Medulla oblongata (tissue), 1 donor: ENCODE results near the gene GPR137B.
A peak's percentile ranks its signal among the peaks of the same experiment; 100 is the strongest.

Experiments used
- DNase-seq: peaks from one replicate; pipeline ENCODE4 v3.0.0-alpha.2; 2015; ENCODE audit errors: extremely low spot score

GPR137B gene

GRCh38 chr1:236200925-236201324, 58.6 kb downstream of the GPR137B start:
- DNase-seq: no peak

GRCh38 chr1:236201786-236202185, 59.4 kb downstream of the GPR137B start:
- DNase-seq: no peak

- DNase-seq: no peak
These were observed 61.7 kb downstream of the GPR137B start for GRCh38 chr1:236204039-236204438.

- DNase-seq: no peak
These were observed 62.3 kb downstream of the GPR137B start for GRCh38 chr1:236204656-236205055.

- DNase-seq: peak; percentile 33
These were observed 64.2 kb downstream of the GPR137B start for GRCh38 chr1:236206548-236206947.

GRCh38 chr1:236207121-236207520, 64.8 kb downstream of the GPR137B start:
- DNase-seq: no peak

- DNase-seq: no peak
These were observed 65.2 kb downstream of the GPR137B start for GRCh38 chr1:236207569-236207968.

GRCh38 chr1:236209185-236209584, 66.8 kb downstream of the GPR137B start:
- no peak for DNase-seq

GRCh38 chr1:236209713-236210112, 67.4 kb downstream of the GPR137B start:
- no peak for DNase-seq

- no peak for DNase-seq
These were observed 69.5 kb downstream of the GPR137B start for GRCh38 chr1:236211815-236212214.

GRCh38 chr1:236213534-236213933, 71.2 kb downstream of the GPR137B start:
- DNase-seq: no peak

- no peak for DNase-seq
These were observed 72.4 kb downstream of the GPR137B start for GRCh38 chr1:236214761-236215160.

- DNase-seq: no peak
These were observed 78.1 kb downstream of the GPR137B start for GRCh38 chr1:236220473-236220872.

- no peak for DNase-seq
These were observed 80.3 kb downstream of the GPR137B start for GRCh38 chr1:236222632-236223031.

GRCh38 chr1:236228411-236228810, 86.1 kb downstream of the GPR137B start:
- DNase-seq: no peak

- no peak for DNase-seq
These were observed 92.8 kb downstream of the GPR137B start for GRCh38 chr1:236235116-236235515.

- no peak for DNase-seq
These were observed 96.8 kb downstream of the GPR137B start for GRCh38 chr1:236239092-236239585.

- DNase-seq: no peak
These were observed 98.3 kb downstream of the GPR137B start for GRCh38 chr1:236240675-236241074.

GRCh38 chr1:236242568-236242967, 100.2 kb downstream of the GPR137B start:
- no peak for DNase-seq

GRCh38 chr1:236247286-236247685, 104.9 kb downstream of the GPR137B start:
- DNase-seq: no peak

GRCh38 chr1:236251587-236251986, 109.2 kb downstream of the GPR137B start:
- DNase-seq: no peak

GRCh38 chr1:236253119-236253518, 110.8 kb downstream of the GPR137B start:
- no peak for DNase-seq

- no peak for DNase-seq
These were observed 111.7 kb downstream of the GPR137B start for GRCh38 chr1:236253918-236254637.

GRCh38 chr1:236257216-236257615, 114.9 kb downstream of the GPR137B start:
- no peak for DNase-seq
